HG02759 (cell line): ENCODE results near the gene LGALS7.

Experiments used
- ATAC-seq: cut with Tn5 transposase; IDR thresholded peaks from one replicate; pipeline ENCODE4 v1.9.1; 2021; ENCODE audit warnings: mild to moderate bottlenecking, moderate library complexity; ENCODE audit not compliant: unreplicated experiment

The LGALS7 gene

GRCh38 chr19:38728752-38729541 lies 44.4 kb downstream of the LGALS7 start:
- ATAC-seq: no peak

GRCh38 chr19:38727868-38728660 lies 45.3 kb downstream of the LGALS7 start:
- ATAC-seq: no peak

GRCh38 chr19:38727306-38727867 lies 45.9 kb downstream of the LGALS7 start:
- ATAC-seq: no peak

GRCh38 chr19:38726761-38727301 lies 46.5 kb downstream of the LGALS7 start:
- ATAC-seq: no peak

- no peak for ATAC-seq
These were observed 47.0 kb downstream of the LGALS7 start for GRCh38 chr19:38726284-38726673.

- no peak for ATAC-seq
These were observed 47.6 kb downstream of the LGALS7 start for GRCh38 chr19:38725469-38726283.

GRCh38 chr19:38723990-38724854 lies 49.1 kb downstream of the LGALS7 start:
- no peak for ATAC-seq

- ATAC-seq: no peak
These were observed 49.7 kb downstream of the LGALS7 start for GRCh38 chr19:38723606-38723965.

GRCh38 chr19:38722947-38723605 lies 50.2 kb downstream of the LGALS7 start:
- ATAC-seq: no peak

GRCh38 chr19:38721979-38722773 lies 51.1 kb downstream of the LGALS7 start:
- no peak for ATAC-seq

- ATAC-seq: no peak
These were observed 51.8 kb downstream of the LGALS7 start for GRCh38 chr19:38721496-38721895.
